ENCODE measurements around the gene TFAP2A. TPM values are rescaled to one million over a fixed set of nuclear protein-coding genes. Genes with fewer than 3 reads are reported as not detected.

Gene TFAP2A
- total and polyA plus RNA-seq, 4 experiments from 2014 or later: not detected

GRCh38 chr6:10390495-10391298, 24.2 kb downstream of the TFAP2A start:
- H3K36me3 Mint-ChIP-seq: peaks cover 6 to 11% of the 10 kb centered on the region in 2 donors
- ChIA-PET POLR2A (ENCODE audit: partially characterized antibody) (no interaction called here), CTCF (ENCODE audit: partially characterized antibody) (no interaction called here)
- H3K27ac Mint-ChIP-seq: peak overlapping the region in 1 of 7 donors; percentile 31
- Histone ChIP-seq H3K27ac (ENCODE audit: low read depth, low read length) (no peak overlapping the region), H3K4me3 (ENCODE audit: low read length in 2 of 2) (no peak overlapping the region), H3K27me3 (ENCODE audit: insufficient read depth, low read length) (peaks cover 57% of the 10 kb centered on the region), H3K36me3 (ENCODE audit: insufficient read depth, low read length) (no peaks in the 10 kb centered on the region), H3K9me3 (ENCODE audit: control insufficient read depth in 1 of 2, low read length in 2 of 2) (no peaks in the 10 kb centered on the region), H3K4me1 (ENCODE audit: insufficient read depth, low read length) (no peaks in the 10 kb centered on the region)
- H3K4me3 Mint-ChIP-seq: no peak overlapping the region
- no peak for DNase-seq
- peaks cover 8 to 76% (median 50%) of the 10 kb centered on the region in 8 donors for H3K9me3 Mint-ChIP-seq
- peaks cover 77 to 86% of the 10 kb centered on the region in 2 donors for H3K27me3 Mint-ChIP-seq
- H3K4me1 Mint-ChIP-seq: peaks cover 0 to 2% (median 0%) of the 10 kb centered on the region in 4 donors
- intact Hi-C loops (cut with micrococcal nuclease): no loop called here

DNA sequence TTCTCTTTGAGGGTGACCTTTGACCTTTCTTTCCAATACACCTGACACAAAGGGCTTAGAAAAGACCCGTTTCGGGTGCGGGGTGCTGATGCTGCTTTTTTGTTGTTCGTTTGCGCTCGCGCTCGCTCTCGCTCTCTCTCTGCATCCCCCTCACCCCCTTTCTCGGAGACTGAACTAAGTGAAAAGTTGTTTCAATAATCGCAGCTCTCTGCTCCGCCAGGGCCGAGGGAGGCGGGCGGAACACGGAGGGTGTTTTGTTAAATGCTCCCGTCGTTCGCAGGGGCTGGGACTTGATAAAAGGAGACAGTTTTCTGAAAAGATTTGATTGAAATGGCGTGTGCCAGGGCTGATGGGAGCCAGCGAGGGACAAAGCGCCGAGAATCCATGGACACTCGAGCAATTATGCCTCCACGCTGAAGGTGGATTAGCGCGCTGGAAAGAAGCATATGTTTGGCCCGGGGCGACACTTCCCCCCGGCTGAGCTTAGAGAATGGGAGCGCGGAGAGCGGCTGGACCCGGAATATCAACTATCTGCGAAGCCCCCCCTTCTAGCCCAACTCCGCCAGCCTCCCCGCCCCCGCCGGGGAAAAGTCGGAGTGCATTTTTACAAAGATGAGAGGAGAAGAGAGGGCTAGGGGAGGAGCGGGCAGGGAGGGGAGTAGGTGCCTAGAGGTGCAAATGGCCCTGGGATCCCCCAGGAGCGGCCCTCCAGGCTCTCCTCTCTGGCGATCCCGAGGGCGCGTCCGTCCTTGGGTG, 25.0 kb downstream of the TFAP2A start:
- Mint-ChIP-seq H3K4me3 (peak overlapping the region in 2 of 8 donors; percentile 38 to 61), H3K27ac (peak overlapping the region in 3 of 7 donors; percentile 70 to 79 (median 74)), H3K4me1 (peaks cover 0 to 2% (median 0%) of the 10 kb centered on the region in 4 donors), H3K27me3 (peaks cover 78 to 79% of the 10 kb centered on the region in 2 donors), H3K9me3 (peaks cover 8 to 75% (median 50%) of the 10 kb centered on the region in 8 donors), H3K36me3 (peaks cover 6 to 11% of the 10 kb centered on the region in 2 donors)
- no peaks in the 10 kb centered on the region for H3K9me3 ChIP-seq (ENCODE audit: control insufficient read depth in 1 of 2, low read length in 2 of 2)
- H3K4me1 ChIP-seq (ENCODE audit: insufficient read depth, low read length): no peaks in the 10 kb centered on the region
- ChIA-PET CTCF (ENCODE audit: partially characterized antibody) (no interaction called here), POLR2A (ENCODE audit: partially characterized antibody) (no interaction called here)
- H3K36me3 ChIP-seq (ENCODE audit: insufficient read depth, low read length): no peaks in the 10 kb centered on the region
- no peak for DNase-seq
- intact Hi-C loops (cut with micrococcal nuclease): no loop called here
- no peak overlapping the region for H3K4me3 ChIP-seq (ENCODE audit: low read length in 2 of 2)
- H3K27ac ChIP-seq (ENCODE audit: low read depth, low read length): no peak overlapping the region
- H3K27me3 ChIP-seq (ENCODE audit: insufficient read depth, low read length): peaks cover 57% of the 10 kb centered on the region

DNA sequence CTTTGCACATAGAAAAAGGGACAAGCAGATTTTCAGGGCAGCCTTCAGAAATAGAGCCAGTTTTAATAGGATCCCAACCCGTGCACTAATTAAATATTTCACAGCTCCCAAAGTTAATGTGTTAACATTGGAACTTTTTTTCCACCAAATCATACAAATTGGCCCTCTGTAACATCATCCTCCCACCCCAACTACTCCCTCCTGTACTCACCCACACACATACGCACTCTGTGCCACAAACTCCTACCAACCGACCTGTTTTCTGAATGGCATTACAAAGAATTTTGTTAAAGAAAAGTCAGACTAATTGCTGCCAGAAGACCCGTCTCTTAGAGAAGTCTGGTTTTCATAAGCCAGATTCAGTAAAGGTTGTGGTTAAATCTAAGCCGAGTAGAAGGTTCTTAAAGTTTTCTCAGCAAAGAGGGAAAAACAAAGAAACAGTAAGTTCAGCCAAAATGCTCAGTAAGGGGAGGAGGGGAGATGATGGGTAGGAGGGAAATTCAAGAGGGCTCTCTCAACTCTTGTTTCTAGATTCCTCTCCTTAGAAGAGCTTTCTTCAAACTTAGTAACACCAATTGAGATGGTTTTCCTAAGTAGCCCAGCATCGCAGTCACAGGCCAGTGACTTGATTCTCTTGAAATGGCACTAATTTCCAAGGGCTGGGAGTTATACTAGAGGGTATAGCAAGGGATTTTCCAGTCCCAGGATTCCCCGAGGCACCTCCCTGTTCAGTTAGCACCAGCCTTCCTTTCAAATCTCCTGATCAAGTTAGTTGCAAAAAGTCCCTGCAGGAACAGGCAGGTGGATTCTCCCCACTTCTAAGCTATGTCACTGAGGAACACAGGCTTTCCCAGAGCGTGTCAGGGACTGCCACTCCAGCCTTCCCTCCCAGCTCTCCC, 27.9 kb downstream of the TFAP2A start:
- peak overlapping the region in 1 of 7 donors; percentile 28 for H3K27ac Mint-ChIP-seq
- peaks cover 8 to 70% (median 53%) of the 10 kb centered on the region in 8 donors for H3K9me3 Mint-ChIP-seq
- peaks cover 74 to 75% of the 10 kb centered on the region in 2 donors for H3K27me3 Mint-ChIP-seq
- H3K4me1 Mint-ChIP-seq: peaks cover 6 to 18% (median 13%) of the 10 kb centered on the region in 4 donors
- no peaks in the 10 kb centered on the region for H3K4me1 ChIP-seq (ENCODE audit: insufficient read depth, low read length)
- CTCF ChIA-PET (ENCODE audit: partially characterized antibody): interaction anchor here (0.6 kb wide), 1 partner anchor 8 kb away, joined by 4 read pairs; no protein-coding TSS in a partner anchor
- peaks cover 72% of the 10 kb centered on the region for H3K27me3 ChIP-seq (ENCODE audit: insufficient read depth, low read length)
- no peak overlapping the region for H3K27ac ChIP-seq (ENCODE audit: low read depth, low read length)
- intact Hi-C loops (cut with micrococcal nuclease): no loop called here
- peaks cover 8 to 20% of the 10 kb centered on the region in 2 donors for H3K36me3 Mint-ChIP-seq
- POLR2A ChIA-PET (ENCODE audit: partially characterized antibody): no interaction called here
- no peak for DNase-seq
- H3K4me3 Mint-ChIP-seq: no peak overlapping the region
- H3K9me3 ChIP-seq (ENCODE audit: control insufficient read depth in 1 of 2, low read length in 2 of 2): no peaks in the 10 kb centered on the region
- H3K36me3 ChIP-seq (ENCODE audit: insufficient read depth, low read length): no peaks in the 10 kb centered on the region
- H3K4me3 ChIP-seq (ENCODE audit: low read length in 2 of 2): no peak overlapping the region

DNA sequence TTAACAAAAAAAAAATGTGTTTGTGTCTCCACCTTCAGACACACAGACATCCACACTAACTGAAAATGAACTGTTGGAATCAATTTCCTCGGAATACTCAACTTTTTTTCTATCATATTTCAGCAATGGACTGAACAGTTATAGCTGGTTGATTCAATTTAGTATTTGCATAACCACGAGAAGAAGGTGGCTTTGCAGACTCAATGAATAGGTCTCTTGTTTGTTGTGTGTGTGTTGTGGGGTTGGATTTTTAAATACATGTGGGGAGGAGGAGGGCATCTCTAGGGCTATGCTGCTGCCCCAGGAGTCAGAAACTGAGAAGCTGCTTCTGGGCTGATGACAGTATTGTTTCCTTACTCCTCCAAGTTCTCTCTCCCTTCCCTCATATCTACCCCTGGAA, 28.7 kb downstream of the TFAP2A start:
- Mint-ChIP-seq H3K4me3 (no peak overlapping the region), H3K27me3 (peaks cover 68 to 71% of the 10 kb centered on the region in 2 donors), H3K27ac (peak overlapping the region in 1 of 7 donors; percentile 28), H3K36me3 (peaks cover 8 to 20% of the 10 kb centered on the region in 2 donors), H3K9me3 (peaks cover 8 to 65% (median 49%) of the 10 kb centered on the region in 8 donors), H3K4me1 (peaks cover 6 to 19% (median 13%) of the 10 kb centered on the region in 4 donors)
- intact Hi-C loops (cut with micrococcal nuclease): no loop called here
- no peaks in the 10 kb centered on the region for H3K4me1 ChIP-seq (ENCODE audit: insufficient read depth, low read length)
- no peak overlapping the region for H3K4me3 ChIP-seq (ENCODE audit: low read length in 2 of 2)
- DNase-seq: no peak
- H3K36me3 ChIP-seq (ENCODE audit: insufficient read depth, low read length): no peaks in the 10 kb centered on the region
- peaks cover 74% of the 10 kb centered on the region for H3K27me3 ChIP-seq (ENCODE audit: insufficient read depth, low read length)
- CTCF ChIA-PET (ENCODE audit: partially characterized antibody): no interaction called here
- no peak overlapping the region for H3K27ac ChIP-seq (ENCODE audit: low read depth, low read length)
- no peaks in the 10 kb centered on the region for H3K9me3 ChIP-seq (ENCODE audit: control insufficient read depth in 1 of 2, low read length in 2 of 2)
- POLR2A ChIA-PET (ENCODE audit: partially characterized antibody): no interaction called here

DNA sequence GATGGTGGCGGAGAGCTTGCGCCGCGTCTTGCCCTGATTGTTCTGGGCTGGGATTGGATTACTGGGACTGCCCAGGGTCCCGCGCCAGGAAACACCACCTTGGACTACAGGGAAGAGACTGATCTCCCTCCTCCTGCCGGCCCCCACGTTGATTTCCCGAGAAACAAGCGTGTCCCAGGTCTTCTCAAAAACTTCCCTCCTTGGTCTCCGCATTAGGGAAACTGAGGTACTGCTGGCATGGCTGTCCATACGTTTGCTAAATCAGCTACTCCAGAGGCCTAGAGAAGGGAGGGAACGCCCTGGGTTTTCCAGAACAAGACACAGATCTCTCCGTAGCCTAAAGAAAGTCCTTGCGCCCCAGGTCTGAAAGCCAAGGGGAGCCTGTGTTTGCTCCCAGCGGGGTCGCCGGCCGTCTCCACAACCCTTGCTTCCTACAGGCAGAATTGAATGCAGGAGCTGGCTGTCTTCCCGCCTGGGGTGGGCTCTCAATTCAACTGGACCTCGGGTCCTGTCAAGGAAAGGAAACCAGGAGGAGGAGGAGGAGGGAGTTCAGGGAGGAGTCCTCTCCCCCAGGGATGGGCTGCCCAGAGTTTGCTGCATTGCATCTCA, 29.2 kb downstream of the TFAP2A start:
- Histone ChIP-seq H3K4me1 (ENCODE audit: insufficient read depth, low read length) (no peaks in the 10 kb centered on the region), H3K27ac (ENCODE audit: low read depth, low read length) (no peak overlapping the region), H3K36me3 (ENCODE audit: insufficient read depth, low read length) (no peaks in the 10 kb centered on the region), H3K9me3 (ENCODE audit: control insufficient read depth in 1 of 2, low read length in 2 of 2) (no peaks in the 10 kb centered on the region), H3K27me3 (ENCODE audit: insufficient read depth, low read length) (peaks cover 70% of the 10 kb centered on the region), H3K4me3 (ENCODE audit: low read length in 2 of 2) (no peak overlapping the region)
- Mint-ChIP-seq H3K27ac (peak overlapping the region in 1 of 7 donors; percentile 28), H3K9me3 (peaks cover 8 to 71% (median 50%) of the 10 kb centered on the region in 8 donors), H3K36me3 (peaks cover 8 to 20% of the 10 kb centered on the region in 2 donors), H3K4me1 (peaks cover 6 to 19% (median 13%) of the 10 kb centered on the region in 4 donors), H3K27me3 (peaks cover 70 to 73% of the 10 kb centered on the region in 2 donors), H3K4me3 (no peak overlapping the region)
- no peak for DNase-seq
- ChIA-PET POLR2A (ENCODE audit: partially characterized antibody) (interaction anchor here (0.8 kb wide), 1 partner anchor 26 kb away, joined by 3 read pairs; no protein-coding TSS in a partner anchor), CTCF (ENCODE audit: partially characterized antibody) (no interaction called here)
- intact Hi-C loops (cut with micrococcal nuclease): no loop called here

DNA sequence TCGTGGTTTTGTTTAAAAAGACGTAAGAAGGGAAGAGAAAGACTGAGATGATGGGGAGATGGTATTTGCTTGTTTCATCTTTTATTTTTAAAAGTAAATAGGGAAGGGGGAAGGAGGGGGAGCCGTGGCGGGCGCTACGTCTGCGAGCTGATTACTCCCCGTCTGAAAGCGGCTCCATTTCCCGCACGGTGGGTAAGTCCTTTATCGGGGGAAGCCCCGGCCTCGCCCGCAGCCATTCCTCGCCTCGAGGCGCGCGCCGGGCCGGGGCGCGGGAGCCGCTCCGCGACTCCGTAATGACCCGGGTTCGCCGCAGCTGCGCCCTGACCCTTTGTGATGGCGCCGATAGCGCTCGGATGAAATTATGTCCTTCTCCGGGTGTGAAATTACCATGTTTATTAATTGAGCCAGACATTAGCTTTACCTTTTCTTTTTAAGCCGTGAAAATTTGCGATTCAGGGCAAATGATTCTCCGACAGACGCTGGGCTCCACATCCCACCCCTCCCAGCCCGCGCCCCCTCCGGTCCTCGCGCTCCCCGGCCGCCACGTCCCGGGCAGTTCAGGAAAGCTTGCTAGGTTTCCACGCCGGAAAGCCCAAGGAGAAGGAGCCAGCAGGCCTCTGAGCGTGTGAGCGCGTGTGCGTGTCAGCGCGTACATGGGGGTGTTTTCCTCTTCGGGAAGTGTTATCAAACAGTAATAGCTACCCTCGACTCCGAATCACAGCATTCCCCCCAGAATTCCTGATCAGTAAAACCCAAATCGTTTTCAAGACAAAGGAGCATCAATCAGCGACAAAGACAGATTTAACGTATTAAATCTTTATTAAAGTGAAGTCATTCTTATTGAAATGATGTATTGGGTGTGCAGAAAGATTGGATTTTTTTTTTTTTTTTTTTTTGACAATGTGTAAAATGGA, 30.0 kb downstream of the TFAP2A start:
- Histone ChIP-seq H3K4me1 (ENCODE audit: insufficient read depth, low read length) (no peaks in the 10 kb centered on the region), H3K9me3 (ENCODE audit: control insufficient read depth in 1 of 2, low read length in 2 of 2) (no peaks in the 10 kb centered on the region), H3K27ac (ENCODE audit: low read depth, low read length) (no peak overlapping the region), H3K4me3 (ENCODE audit: low read length in 2 of 2) (no peak overlapping the region), H3K36me3 (ENCODE audit: insufficient read depth, low read length) (no peaks in the 10 kb centered on the region), H3K27me3 (ENCODE audit: insufficient read depth, low read length) (peaks cover 70% of the 10 kb centered on the region)
- DNase-seq: no peak
- Mint-ChIP-seq H3K27me3 (peaks cover 70 to 73% of the 10 kb centered on the region in 2 donors), H3K36me3 (peaks cover 8 to 19% of the 10 kb centered on the region in 2 donors), H3K4me1 (peaks cover 6 to 19% (median 12%) of the 10 kb centered on the region in 4 donors), H3K4me3 (peak overlapping the region in 4 of 8 donors; percentile 6 to 61 (median 32)), H3K27ac (peak overlapping the region in 4 of 7 donors; percentile 5 to 89 (median 52)), H3K9me3 (peaks cover 6 to 67% (median 44%) of the 10 kb centered on the region in 8 donors)
- ChIA-PET POLR2A (ENCODE audit: partially characterized antibody) (interaction anchor here (0.8 kb wide), 1 partner anchor 27 kb away, joined by 3 read pairs; no protein-coding TSS in a partner anchor), CTCF (ENCODE audit: partially characterized antibody) (no interaction called here)
- intact Hi-C loops (cut with micrococcal nuclease): no loop called here

Measured in CD4-positive, alpha-beta memory T cell (primary cell).